ENCODE measurements around the gene LURAP1L.

The LURAP1L gene

GRCh38 chr9:12797037-12797436, 22.2 kb downstream of the LURAP1L start:
- H3K4me3 ChIP-seq (ENCODE audit: low read depth, low read length): no peak overlapping the region
- peaks cover 7% of the 10 kb centered on the region for H3K4me1 ChIP-seq (ENCODE audit: control insufficient read depth, insufficient read depth, low read length)
- H3K36me3 ChIP-seq (ENCODE audit: control insufficient read depth in 2 of 2, insufficient read depth in 1 of 2, low read length in 2 of 2): no peaks in the 10 kb centered on the region
- POLR2A ChIA-PET: interaction anchor here (1.7 kb wide), 1 partner anchor 21 kb away, joined by 5 read pairs; no protein-coding TSS in a partner anchor
- peak; percentile 90 for TF ChIP-seq BCL6B (tag by site-specific recombination; IDR thresholded peaks at IDR 0.05)
- TF ChIP-seq ZNF214 (tag by site-specific recombination; IDR thresholded peaks at IDR 0.05; ENCODE audit: borderline replicate concordance): no peak
- H3K9me3 ChIP-seq (ENCODE audit: control insufficient read depth, insufficient read depth, low read depth, low read length): no peaks in the 10 kb centered on the region
- H3K27ac ChIP-seq (ENCODE audit: extremely low read depth, low read depth, low read length): no peak overlapping the region
- CTCF ChIA-PET: interaction anchor here (0.6 to 2.0 kb wide), 6 partner anchors 18 to 339 kb away, joined by 3 to 7 read pairs (median 3); partner anchors contain the start of gene LURAP1L

DNA sequence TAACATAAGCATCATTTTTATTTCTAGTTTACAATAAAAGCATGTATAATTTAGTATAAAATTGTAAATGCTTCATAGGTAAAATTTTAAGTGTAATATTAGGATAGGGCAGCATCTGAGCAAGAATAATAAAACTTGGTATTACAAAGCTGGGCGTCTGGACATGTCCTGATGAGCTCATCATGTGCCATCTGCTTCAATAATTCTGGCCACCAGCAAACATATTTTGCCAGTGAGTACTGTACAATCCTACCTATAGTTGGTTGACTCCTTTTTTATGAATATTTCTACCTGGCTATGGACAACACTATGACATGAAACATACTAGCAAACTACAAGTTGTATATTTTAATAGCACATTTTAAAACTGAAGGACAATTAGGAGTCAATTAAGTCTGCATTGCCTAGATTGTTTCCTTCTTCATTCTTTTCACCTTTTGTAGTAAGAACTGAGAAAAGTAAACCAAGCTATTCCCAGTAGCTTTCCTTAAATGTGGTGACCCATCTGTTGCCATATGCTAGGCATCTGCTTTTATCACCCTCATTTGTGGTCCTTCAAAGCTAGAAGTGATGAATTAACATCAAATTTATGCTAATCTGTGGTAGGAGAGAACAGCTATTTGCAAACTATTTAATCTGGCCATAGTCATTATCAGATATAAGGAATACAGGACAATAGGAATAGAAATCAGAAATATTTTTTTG, 23.4 kb downstream of the LURAP1L start:
- ChIA-PET CTCF (interaction anchor here (0.6 to 2.0 kb wide), 4 partner anchors 16 to 464 kb away, joined by 3 to 7 read pairs (median 4); no protein-coding TSS in a partner anchor), POLR2A (interaction anchor here (1.7 kb wide), 1 partner anchor 22 kb away, joined by 5 read pairs; no protein-coding TSS in a partner anchor)
- Histone ChIP-seq H3K9me3 (ENCODE audit: control insufficient read depth, insufficient read depth, low read depth, low read length) (no peaks in the 10 kb centered on the region), H3K36me3 (ENCODE audit: control insufficient read depth in 2 of 2, insufficient read depth in 1 of 2, low read length in 2 of 2) (no peaks in the 10 kb centered on the region), H3K4me3 (ENCODE audit: low read depth, low read length) (no peak overlapping the region), H3K4me1 (ENCODE audit: control insufficient read depth, insufficient read depth, low read length) (peaks cover 4% of the 10 kb centered on the region; the same call in 1 of the 2 replicates), H3K27ac (ENCODE audit: extremely low read depth, low read depth, low read length) (no peak overlapping the region)
- TF ChIP-seq SETDB1 (IDR thresholded peaks at IDR 0.05; ENCODE audit: insufficient read length, low read length): no peak
- no peak for TF ChIP-seq ZSCAN23 (tag by site-specific recombination; IDR thresholded peaks at IDR 0.05)
- no peak for TF ChIP-seq KLF10 (tag by site-specific recombination; IDR thresholded peaks at IDR 0.05)
- no peak for TF ChIP-seq YY2 (tag by site-specific recombination; IDR thresholded peaks at IDR 0.05)
- no peak for TF ChIP-seq ZNF184 (tag by site-specific recombination; IDR thresholded peaks at IDR 0.05)
- TF ChIP-seq ZBTB17 (tag by site-specific recombination; IDR thresholded peaks at IDR 0.05): no peak
- TF ChIP-seq EGR2 (tag by site-specific recombination; IDR thresholded peaks at IDR 0.05; ENCODE audit: low read depth): no peak
- TF ChIP-seq ZNF701 (tag by site-specific recombination; IDR thresholded peaks at IDR 0.05): no peak
- no peak for TF ChIP-seq ZNF341 (tag by site-specific recombination; IDR thresholded peaks at IDR 0.05; ENCODE audit: low read depth)
- TF ChIP-seq REST (tag by site-specific recombination; IDR thresholded peaks at IDR 0.05): no peak

GRCh38 chr9:12801187-12801586, 26.4 kb downstream of the LURAP1L start:
- POLR2A ChIA-PET: no interaction called here
- H3K4me3 ChIP-seq (ENCODE audit: low read depth, low read length): no peak overlapping the region
- CTCF ChIA-PET: interaction anchor here (0.6 to 1.9 kb wide), 4 partner anchors 13 to 82 kb away, joined by 3 to 8 read pairs (median 5); no protein-coding TSS in a partner anchor
- H3K9me3 ChIP-seq (ENCODE audit: control insufficient read depth, insufficient read depth, low read depth, low read length): no peaks in the 10 kb centered on the region
- no peak overlapping the region for H3K27ac ChIP-seq (ENCODE audit: extremely low read depth, low read depth, low read length)
- H3K36me3 ChIP-seq (ENCODE audit: control insufficient read depth in 2 of 2, insufficient read depth in 1 of 2, low read length in 2 of 2): no peaks in the 10 kb centered on the region
- H3K4me1 ChIP-seq (ENCODE audit: control insufficient read depth, insufficient read depth, low read length): no peaks in the 10 kb centered on the region
- TF ChIP-seq ZBTB20 (tag by site-specific recombination; IDR thresholded peaks at IDR 0.05) (no peak), ZNF324 (tag by site-specific recombination; IDR thresholded peaks at IDR 0.05) (no peak), ZNF664 (tag by site-specific recombination; IDR thresholded peaks at IDR 0.05) (no peak), ZNF292 (tag by site-specific recombination; IDR thresholded peaks at IDR 0.05; ENCODE audit: borderline replicate concordance, low read depth) (no peak), PRDM6 (tag by site-specific recombination; IDR thresholded peaks at IDR 0.05) (no peak), ZNF423 (tag by site-specific recombination; IDR thresholded peaks at IDR 0.05) (no peak), BCL11A (tag by site-specific recombination; IDR thresholded peaks at IDR 0.05; ENCODE audit: low read depth) (no peak), ZFP37 (tag by site-specific recombination; IDR thresholded peaks at IDR 0.05) (no peak), ZNF133 (tag by site-specific recombination; IDR thresholded peaks at IDR 0.05) (no peak), ZNF473 (tag by site-specific recombination; IDR thresholded peaks at IDR 0.05) (no peak)
- TF ChIP-seq, protein P1, sequence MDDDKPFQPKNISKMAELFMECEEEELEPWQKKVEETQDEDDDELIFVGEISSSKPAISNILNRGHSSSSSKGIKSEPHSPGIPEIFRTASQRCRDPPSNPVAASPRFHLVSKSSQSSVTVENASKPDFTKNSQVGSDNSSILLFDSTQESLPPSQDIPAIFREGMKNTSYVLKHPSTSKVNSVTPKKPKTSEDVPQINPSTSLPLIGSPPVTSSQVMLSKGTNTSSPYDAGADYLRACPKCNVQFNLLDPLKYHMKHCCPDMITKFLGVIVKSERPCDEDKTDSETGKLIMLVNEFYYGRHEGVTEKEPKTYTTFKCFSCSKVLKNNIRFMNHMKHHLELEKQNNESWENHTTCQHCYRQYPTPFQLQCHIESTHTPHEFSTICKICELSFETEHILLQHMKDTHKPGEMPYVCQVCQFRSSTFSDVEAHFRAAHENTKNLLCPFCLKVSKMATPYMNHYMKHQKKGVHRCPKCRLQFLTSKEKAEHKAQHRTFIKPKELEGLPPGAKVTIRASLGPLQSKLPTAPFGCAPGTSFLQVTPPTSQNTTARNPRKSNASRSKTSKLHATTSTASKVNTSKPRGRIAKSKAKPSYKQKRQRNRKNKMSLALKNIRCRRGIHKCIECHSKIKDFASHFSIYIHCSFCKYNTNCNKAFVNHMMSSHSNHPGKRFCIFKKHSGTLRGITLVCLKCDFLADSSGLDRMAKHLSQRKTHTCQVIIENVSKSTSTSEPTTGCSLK (tag by site-specific recombination; IDR thresholded peaks at IDR 0.05): no peak
